ENCODE measurements around the gene REEP5. TPM values are rescaled to one million over a fixed set of nuclear protein-coding genes. Genes with fewer than 3 reads are reported as not detected.
"Not testable (repeated sequence)": the region's sequence is repeated elsewhere in the genome, so short reads cannot be mapped to it uniquely, and the experiment has no call there.

The REEP5 gene
- total RNA-seq, 3 donors from 2014 or later = 58.6 to 83.8 (median 75.7) TPM

- H3K4me1 ChIP-seq (ENCODE audit: low read depth) = peaks cover 2% of the 10 kb centered on the region
- no peaks in the 10 kb centered on the region for H3K9me3 ChIP-seq
- DNase-seq (no peak), ATAC-seq (no peak)
- intact Hi-C loops (cut with DNase I, micrococcal nuclease) = no loop called here
- TF ChIP-seq, protein P1, sequence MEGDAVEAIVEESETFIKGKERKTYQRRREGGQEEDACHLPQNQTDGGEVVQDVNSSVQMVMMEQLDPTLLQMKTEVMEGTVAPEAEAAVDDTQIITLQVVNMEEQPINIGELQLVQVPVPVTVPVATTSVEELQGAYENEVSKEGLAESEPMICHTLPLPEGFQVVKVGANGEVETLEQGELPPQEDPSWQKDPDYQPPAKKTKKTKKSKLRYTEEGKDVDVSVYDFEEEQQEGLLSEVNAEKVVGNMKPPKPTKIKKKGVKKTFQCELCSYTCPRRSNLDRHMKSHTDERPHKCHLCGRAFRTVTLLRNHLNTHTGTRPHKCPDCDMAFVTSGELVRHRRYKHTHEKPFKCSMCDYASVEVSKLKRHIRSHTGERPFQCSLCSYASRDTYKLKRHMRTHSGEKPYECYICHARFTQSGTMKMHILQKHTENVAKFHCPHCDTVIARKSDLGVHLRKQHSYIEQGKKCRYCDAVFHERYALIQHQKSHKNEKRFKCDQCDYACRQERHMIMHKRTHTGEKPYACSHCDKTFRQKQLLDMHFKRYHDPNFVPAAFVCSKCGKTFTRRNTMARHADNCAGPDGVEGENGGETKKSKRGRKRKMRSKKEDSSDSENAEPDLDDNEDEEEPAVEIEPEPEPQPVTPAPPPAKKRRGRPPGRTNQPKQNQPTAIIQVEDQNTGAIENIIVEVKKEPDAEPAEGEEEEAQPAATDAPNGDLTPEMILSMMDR (IDR thresholded peaks at IDR 0.05) = no peak
- H3K4me3 ChIP-seq = no peak overlapping the region
- no peaks in the 10 kb centered on the region for H3K36me3 ChIP-seq (ENCODE audit: low read depth)
These were observed 39.0 kb upstream of the REEP5 start for GRCh38 chr5:112960863-112961504.

DNA sequence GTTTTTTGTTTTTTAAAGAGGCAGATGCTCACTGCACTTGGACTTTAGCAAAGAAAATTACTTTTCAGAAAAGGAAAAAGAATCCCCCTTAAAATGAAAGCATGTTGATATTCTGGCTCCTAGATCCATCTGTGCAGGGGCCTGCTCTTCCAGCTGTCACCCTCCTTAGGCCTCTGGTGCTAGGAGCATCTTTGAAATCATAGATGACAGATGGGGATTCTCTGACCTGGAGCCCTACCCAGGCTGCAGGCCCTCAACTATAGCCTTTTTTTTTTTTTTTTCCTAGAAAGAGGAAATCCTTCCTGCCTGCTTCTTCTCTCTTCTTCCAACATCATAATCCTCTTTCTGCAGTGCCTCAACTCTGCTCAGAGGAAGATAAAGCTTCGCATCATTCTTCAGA lies 38.3 kb upstream of the REEP5 start:
- TF ChIP-seq, protein P1 (IDR thresholded peaks at IDR 0.05) = no peak
- intact Hi-C loops (cut with DNase I, micrococcal nuclease) = no loop called here
- no peak for ATAC-seq
- no peaks in the 10 kb centered on the region for H3K9me3 ChIP-seq
- peaks cover 2% of the 10 kb centered on the region for H3K4me1 ChIP-seq (ENCODE audit: low read depth)
- DNase-seq = no peak
- no peak overlapping the region for H3K4me3 ChIP-seq
- H3K36me3 ChIP-seq (ENCODE audit: low read depth) = no peaks in the 10 kb centered on the region

DNA sequence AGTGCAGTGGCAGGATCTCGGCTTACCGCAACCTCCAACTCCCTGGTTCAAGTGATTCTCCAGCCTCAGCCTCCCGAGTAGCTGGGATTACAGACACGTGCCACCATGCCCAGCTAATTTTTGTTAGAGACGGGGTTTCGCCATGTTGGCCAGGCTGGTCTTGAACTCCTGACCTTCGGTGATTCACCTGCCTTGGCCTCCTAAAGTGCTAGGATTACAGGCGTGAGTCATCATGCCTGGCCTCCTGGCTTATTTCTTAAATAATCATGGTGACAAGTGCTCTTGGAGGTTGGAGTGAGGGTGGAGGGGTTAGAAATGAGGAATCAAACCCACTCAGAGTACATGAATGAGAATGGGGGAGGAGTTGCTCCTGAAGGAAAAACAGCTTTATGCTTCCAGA lies 37.8 kb upstream of the REEP5 start:
- DNase-seq; H3K36me3 ChIP-seq (ENCODE audit: low read depth); H3K9me3 ChIP-seq; intact Hi-C loops (cut with DNase I, micrococcal nuclease); H3K4me1 ChIP-seq (ENCODE audit: low read depth); ATAC-seq; H3K4me3 ChIP-seq: not testable (repeated sequence)

- Histone ChIP-seq H3K9me3 (no peaks in the 10 kb centered on the region), H3K4me1 (ENCODE audit: low read depth) (peaks cover 2% of the 10 kb centered on the region), H3K36me3 (ENCODE audit: low read depth) (no peaks in the 10 kb centered on the region), H3K4me3 (no peak overlapping the region)
- peak; percentile 80 for ATAC-seq
- peak; percentile 26 to 67 (median 35) for DNase-seq
- intact Hi-C loops (cut with DNase I, micrococcal nuclease) = no loop called here
- TF ChIP-seq, protein P1 (IDR thresholded peaks at IDR 0.05) = no peak
These were observed 36.4 kb upstream of the REEP5 start for GRCh38 chr5:112958093-112959088.

- ATAC-seq = no peak
- DNase-seq = no peak
- peaks cover 2% of the 10 kb centered on the region for H3K4me1 ChIP-seq (ENCODE audit: low read depth)
- no peak overlapping the region for H3K4me3 ChIP-seq
- intact Hi-C loops (cut with DNase I, micrococcal nuclease) = no loop called here
- TF ChIP-seq, protein P1 (IDR thresholded peaks at IDR 0.05) = no peak
- no peaks in the 10 kb centered on the region for H3K36me3 ChIP-seq (ENCODE audit: low read depth)
- H3K9me3 ChIP-seq = no peaks in the 10 kb centered on the region
These were observed 35.2 kb upstream of the REEP5 start for GRCh38 chr5:112957036-112957808.
